NCI-H69 (cell line): ENCODE measurements around the gene CDC26.
"Not testable (repeated sequence)": the region's sequence is repeated elsewhere in the genome, so short reads cannot be mapped to it uniquely, and the experiment has no call there.

Source experiments
- DNase-seq: peaks from one replicate; lab custom pipeline; 2025; lab: John Stamatoyannopoulos, UW

CDC26 gene

DNA sequence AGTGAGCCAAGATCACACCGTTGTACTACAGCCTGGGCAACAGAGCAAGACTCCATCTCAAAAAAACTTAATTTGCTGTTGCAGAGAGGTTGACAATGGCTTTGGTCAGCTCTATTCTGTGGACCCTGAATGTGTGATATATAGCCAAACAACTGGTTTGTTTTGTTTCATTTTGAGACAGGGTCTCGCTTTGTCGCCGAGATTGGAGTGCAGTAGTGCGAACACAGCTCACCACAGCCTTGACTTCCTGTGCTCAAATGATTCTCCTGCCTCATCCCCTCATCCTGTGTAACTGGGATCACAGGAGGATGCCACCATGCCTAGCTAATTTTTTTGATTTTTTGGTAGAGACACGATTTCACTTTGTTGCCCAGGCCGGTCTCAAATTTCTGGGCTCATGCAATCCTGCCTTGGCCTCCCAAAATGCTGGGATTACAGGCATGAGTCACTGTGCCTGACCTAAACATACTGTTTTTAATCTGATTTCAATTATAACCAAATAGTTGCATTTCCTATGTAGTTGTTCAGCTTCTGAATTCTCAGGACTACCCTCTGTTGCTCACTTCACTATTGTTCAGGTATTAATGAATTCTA is 18.0 kb upstream of the CDC26 start:
- DNase-seq, result no peak

DNA sequence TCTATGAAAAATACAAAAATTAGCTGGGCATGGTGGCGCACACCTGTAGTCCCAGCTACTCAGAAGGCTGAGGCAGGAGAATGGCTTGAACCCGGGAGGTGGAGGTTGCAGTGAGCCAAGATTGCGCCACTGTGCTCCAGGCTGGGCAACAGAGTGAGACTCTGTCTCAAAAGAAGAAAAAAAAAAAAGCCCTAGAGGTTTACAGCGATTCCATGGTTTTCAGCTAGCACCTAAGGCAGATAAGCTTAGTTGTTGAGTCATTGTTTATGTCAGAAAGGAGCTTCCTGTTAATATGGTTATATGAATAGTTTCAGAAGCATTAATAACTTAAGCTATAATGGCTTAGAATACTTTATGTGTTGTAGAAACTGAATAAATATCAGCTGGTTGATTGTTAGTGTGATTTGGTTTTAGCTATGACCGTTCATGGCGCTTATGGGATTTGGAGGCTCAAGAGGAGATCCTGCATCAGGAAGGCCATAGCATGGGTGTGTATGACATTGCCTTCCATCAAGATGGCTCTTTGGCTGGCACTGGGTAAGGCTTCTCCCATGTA is 14.8 kb upstream of the CDC26 start:
- no peak for DNase-seq

DNA sequence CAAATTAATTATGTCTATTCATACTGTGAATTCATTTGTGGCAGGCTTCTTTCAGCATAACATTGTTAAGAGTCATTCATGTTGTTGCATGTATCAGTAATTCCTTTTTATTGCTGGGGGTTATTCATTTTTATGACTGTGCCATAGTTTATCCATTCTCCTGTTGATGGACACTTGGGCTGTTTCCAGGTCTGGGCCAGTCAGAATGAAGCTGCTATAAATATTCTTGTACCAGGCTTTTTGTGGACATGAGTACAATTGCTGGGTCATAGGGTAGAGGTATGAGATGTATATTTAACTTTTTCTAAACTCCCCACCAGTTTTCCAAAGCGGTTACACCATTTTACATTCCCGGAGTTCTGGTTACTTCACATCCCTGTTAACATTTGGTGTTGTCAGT is 13.7 kb upstream of the CDC26 start:
- no peak for DNase-seq

DNA sequence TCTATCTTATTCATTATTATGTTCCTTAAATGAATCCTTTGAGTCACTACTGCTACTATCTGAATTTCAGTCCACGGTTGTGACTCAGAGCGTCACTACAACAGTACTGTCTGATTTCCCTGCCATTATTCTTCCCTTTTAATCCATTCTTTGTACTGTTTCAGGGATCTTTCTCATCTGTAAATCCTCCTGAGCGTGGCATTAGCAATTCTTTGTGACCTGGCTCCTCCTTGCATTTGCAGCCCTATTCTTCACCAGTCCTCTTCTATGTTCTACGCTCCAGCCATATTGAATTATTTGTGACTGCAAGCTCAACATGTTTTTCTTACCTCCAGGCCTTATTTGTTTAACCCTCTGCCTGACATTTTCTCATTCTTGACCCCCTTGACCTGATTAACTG is 6.0 kb upstream of the CDC26 start:
- DNase-seq, result no peak

DNA sequence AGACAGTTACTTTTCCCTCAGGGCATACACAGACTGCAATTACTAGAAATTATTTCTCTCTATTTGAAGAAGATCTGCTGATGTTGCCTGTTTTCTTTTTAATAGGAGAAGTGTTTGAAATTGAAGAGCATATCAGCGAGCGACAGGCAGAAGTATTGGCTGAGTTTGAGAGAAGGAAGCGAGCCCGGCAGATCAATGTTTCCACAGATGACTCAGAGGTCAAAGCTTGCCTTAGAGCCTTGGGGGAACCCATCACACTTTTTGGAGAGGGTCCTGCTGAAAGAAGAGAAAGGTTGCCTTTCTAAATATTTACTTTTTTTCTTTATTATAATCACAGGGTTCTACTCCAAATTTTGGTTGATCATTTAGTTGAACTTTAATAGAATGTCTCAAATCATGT is 3.5 kb upstream of the CDC26 start:
- no peak for DNase-seq

DNA sequence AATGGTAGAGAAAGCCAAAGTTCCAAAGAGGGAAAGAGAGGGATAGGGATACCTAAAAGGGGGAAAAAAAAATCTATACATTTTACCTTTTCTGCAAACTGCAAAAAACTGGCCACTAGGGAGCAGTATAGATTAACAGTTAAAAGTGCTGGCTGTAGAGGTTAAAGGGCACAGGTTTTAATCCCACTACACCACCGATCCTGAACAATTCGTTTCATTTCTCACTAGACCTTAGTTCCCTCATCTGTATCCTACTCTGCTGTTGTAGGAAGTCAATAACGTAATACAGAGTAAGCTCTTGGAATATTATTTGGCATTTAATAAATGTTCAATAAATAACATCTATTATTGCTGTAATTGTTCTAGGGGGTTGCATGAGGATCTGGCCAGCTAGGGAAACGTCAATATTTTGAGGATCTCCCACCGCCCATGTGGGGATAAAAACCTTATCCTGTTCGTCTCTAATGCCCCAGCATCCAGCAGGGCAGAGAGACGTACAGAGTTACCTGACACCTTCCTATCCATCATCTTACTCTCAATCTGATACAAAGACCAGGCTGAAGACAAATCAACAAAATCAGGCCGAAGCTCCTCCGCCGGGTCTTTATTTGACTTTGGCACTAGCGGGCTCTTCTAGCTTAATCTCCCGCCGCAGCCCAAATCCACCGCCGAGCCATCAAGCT is 757 bp downstream of the CDC26 start:
- DNase-seq, result peak; percentile 85

DNA sequence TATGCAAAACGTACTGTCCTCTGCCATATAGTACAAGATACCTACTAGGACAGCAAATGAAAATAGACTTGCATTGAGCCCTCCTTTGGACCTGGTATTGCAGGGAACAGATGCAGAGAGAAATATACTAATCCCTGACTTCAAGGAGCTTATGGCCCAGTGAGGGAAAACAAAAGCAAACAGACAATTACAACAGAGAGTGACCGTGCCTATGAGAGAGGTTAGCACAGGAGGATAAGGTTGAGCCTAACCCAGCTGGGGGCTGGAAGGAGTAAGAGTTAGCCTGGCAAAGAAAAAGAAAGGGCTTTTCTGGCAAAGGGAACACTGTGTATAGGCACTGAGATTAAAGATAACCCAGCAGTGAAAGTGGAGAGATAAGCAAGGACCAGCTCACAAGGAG is 5.5 kb downstream of the CDC26 start:
- DNase-seq, result no peak

DNA sequence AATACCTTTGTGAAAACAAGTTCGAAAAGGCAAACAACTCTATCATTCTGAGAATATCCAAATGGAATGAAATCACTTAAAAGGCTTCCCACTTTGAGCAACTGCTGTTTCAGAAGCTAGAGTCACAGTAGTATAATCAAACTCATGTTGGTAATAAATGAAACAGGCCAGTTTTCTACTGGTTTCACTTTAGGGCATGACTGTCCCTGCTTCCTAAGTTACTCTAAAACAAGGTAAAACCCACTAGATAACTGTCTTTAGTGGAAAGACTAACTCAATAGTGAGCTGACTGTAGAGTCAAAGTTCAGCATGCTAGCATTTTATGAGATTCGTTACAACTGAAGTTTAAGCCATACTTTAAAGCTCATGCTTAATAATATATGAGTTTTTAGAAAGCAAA is 6.0 kb downstream of the CDC26 start:
- no peak for DNase-seq

DNA sequence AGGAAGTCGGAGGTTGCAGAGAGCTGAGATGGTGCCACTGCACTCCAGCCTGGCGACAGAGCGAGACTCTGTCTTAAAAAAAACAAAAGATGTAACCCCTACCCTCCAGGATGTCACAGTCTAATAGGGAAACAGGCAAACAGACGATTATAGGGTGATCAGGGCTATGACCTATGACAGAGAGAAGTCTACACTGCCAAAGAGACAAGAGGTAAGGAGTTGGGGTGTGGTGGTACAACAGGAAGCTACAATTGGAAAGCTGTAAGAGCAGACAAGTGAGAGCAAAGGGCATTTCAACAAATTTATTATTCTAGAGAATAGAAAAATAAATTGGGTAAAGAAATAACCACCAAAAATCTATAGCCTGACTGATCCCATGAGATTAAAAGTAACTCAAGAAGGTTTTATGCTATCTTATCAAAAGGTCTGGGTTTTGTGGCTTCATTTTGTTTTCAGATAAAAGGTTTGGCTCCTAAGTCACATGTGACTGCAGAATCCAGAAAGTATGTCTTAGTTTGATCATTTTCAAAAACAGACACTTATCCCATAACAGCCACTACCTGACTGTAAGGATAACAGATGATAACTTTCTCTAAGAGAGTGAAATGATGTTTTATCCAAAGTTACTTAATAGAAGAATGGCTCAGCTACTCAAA is 7.3 kb downstream of the CDC26 start:
- DNase-seq, result no peak

DNA sequence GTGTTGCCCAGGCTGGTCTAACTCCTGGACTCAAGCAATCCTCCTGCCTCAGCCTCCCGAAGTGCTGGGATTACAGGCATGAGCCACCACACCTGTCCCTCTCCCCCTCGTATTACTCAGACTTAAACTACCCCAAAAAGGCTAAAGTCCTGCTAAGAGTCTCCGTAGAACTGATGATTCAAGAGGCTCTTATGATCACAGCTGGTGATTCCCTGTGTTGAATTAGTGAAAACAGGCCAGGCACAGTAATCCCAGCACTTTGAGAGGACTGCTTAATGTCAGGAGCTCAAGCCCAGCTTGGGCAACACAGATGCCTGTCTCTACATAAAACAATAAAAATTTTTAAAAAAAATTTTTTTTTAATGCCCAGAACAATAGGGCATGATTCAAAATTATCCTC is 9.2 kb downstream of the CDC26 start:
- DNase-seq, result no peak

DNA sequence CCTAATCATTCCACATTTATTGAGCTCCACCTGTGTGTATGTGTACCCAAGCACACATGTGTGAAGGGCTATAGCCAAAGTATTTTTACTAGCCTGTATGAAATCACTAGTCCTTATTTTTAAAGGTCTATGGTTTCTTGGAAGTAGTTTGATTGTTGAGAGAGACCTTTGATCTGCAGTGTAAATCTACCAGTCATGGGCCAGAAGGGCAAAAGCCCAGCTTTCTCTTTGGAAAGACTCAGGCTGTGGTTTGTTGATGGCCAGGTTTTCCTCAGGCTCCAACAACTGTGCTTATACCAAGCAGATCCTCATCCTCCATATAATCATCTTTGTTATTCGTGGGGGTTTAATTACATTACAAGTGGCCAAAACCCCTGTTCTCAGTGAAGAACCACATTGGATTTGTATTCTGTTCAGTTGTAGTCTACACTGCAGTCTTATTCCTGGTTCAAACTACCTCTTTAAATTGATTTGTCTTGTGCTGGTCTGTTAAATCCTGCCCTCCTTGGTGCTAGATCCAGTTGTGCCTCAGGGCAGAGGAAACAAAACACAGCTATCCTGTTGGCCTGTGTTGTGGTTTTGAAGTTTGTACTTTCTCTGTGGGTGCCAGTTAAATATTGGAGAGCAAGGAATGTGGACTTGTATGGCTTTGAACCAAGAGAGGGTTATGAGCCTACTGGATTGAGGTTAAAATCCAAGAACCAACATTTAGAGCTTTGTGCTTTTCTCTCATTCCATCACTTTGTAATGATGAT is 13.3 kb downstream of the CDC26 start:
- DNase-seq, result no peak

DNA sequence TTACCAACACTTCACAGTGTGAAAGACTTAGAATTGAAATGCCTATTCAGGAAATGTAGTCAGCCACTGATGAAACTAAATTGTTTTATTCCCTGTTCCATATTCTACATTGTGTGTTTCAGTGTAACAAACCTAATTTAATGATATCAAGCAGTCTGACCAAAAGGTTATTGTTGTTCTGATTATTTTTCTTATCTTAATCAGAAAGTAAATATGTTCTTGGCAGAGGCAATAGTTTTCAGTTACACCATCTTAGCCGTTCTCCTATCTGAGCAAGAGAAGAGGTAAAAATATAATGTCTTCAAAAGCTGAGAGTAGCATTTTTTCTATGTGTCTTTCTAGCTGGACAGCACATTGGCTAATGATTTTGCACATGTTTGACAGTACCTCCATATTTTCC is 17.1 kb downstream of the CDC26 start:
- no peak for DNase-seq

DNA sequence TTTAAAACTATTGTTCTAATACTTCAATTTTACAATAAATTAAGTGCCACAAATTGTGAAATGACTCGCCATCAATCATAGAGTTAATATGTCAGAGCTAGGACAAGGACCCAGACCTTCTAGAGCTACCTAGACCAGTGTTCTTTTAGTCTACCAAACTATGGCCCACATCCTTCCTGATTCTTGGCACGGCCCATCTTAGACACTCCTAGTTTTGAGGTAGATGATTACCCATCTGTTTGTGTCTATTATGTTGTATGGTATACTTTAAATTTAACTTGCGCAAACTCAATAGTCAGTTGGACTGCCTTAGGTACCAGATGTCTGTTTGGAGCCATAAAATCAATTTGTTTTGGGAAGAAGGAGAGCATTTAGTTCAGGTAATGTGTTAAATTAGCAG is 17.5 kb downstream of the CDC26 start:
- no peak for DNase-seq

DNA sequence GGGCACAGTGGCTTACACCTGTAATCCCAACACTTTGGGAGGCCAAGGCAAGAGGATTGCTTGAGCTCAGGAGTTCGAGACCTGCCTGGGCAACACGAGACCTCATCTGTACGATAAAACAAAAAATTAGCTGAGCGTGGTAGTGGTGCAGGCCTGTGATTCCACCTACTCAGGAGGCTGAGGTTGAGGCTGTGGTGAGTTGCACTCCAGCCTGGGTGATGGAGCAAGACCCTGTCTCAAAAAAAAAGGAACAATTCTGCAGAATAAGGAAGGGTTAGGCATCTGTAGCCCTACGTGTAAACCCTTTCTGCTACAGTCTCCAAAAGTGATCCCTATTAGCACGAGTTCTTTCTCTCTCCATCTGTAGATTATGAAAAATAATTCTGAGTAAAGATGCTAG is 19.9 kb downstream of the CDC26 start:
- DNase-seq, result no peak

DNA sequence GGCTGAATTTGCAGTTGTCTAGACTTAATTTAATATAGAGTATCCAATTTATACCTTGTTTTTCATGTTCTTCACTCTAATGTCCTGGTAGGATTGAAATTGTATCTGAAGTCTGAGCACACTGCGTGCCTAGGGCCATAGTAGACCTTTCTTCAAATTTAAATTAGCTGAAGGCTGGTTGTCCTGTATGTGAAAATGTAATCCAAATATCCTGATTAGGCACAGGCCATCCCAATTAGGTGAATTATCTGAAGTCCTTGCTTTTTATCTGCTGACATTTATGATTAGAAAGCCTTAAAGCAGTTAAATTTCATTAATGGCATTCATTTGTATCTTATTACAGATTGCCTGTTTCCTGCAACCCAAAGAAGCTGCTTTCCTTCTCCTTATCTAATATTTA is 20.4 kb downstream of the CDC26 start:
- no peak for DNase-seq

DNA sequence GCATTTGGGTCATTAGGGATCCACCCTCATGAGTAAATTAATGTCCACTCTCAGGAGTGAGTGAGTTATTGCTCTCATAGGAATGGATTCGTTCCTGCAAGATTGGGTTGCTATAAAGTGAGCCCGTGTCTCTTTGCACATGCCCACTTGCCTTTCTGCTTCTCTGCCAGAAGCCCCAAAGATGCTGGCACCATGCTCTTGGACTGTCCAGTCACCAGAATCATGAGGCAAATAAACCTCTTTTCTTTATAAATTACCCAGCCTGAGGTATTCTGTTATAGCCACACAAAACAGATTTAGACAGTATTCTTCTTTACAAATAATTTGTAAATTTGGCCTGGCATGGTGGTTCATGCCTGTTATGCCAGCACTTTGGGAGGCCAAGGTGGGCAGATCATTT is 24.6 kb downstream of the CDC26 start:
- no peak for DNase-seq

DNA sequence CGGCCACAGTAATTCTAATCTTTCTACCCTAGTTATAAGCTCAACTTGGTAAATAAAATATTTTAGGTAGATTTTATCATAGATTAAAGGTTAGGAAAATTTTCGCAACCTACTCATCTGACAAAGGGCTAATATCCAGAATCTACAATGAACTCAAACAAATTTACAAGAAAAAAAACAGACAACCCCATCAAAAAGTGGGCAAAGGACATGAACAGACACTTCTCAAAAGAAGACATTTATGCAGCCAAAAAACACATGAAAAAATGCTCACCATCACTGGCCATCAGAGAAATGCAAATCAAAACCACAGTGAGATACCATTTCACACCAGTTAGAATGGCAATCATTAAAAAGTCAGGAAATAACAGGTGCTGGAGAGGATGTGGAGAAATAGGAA is 25.7 kb downstream of the CDC26 start:
- DNase-seq, result not testable (repeated sequence)

DNA sequence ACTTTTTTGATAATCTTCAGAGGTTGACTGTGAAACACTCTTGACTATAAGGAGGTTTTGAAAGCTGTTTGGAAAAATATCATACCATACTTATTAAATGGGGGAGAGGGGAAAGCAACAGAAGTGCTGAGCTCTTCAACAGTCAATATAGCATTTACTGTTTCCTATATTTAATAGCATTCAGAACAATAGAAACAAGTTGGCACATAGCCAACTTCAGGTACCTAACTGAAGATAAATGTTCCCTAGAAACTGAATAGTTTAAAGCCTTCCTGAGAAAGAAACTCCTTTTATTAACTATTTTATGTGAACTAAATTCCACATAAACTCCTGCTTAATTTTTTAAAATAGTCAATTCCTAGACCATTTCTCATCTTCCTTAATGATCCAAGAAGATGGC is 27.7 kb downstream of the CDC26 start:
- DNase-seq, result peak; percentile 29

DNA sequence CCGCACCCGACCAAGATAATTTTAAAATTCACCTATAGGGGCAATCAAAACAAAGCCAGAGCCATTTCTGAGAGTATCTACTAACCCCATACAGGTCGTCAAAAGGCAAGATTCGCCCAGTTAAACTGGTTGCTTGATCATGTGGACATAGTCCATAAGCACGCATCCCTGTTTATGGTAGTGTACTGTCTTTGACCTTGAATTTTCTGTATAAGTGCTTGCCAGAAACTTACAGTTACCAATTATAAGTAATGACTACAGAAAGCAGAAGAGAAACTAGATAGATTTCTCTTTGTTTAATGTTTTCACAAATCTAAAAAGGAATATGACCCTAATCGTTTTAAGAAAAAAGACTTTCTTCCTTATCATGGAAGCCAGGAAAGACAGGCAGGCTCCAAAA is 28.4 kb downstream of the CDC26 start:
- no peak for DNase-seq

DNA sequence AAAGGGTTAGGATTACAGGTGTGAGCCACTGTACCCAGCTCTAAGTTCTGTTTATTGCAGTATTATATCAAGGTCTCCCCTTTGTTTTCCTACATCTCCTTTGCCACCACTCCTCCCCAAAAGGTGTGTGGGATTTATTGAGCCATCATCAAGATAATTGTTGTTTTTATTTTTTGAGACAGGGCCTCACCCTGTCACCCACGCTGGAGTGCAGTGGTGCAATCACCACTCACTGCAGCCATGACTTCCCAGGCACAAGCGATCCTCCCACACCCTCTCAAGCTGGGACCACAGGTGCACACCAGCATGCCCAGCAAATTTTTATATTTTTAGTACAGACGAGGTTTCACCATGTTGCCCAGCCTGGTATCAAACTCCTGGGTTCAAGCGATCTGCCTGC is 29.5 kb downstream of the CDC26 start:
- no peak for DNase-seq

DNA sequence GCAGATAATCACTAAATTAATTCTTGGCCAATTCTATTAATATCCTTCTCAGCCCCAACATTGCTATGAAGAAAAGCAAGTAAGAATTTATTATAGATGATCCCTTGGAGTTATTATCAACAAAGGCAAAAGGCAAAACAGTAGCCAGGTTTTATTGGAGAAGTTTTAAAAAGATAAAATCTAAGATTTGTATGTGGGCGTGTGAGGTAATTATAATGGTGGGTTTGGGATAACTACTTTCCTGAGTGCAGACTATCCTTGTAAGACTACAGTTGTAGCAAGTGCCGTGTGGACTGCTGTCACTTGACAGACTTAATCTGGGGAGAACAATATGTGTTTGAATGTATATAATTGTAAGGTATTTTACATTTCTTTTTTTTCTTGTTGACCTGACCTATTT is 30.8 kb downstream of the CDC26 start:
- no peak for DNase-seq

DNA sequence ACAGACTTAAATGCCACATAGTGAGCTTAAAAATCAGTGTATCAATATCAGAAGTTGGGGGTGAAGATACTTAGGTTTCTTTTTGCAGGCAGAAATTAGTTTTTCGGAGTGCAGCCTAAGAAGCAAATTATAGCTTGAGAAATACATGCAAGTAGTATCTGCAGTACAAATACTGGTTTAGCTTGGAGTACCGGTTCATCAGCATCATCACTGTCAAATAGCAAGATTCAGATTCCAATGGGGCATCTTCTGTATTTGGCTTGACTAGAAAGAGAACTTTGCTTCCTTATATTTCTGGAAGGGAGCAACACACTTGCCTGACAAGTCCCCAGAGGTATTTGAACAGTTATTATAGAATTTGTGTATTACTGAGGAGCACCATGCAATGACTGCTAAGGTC is 34.2 kb downstream of the CDC26 start:
- DNase-seq, result no peak

DNA sequence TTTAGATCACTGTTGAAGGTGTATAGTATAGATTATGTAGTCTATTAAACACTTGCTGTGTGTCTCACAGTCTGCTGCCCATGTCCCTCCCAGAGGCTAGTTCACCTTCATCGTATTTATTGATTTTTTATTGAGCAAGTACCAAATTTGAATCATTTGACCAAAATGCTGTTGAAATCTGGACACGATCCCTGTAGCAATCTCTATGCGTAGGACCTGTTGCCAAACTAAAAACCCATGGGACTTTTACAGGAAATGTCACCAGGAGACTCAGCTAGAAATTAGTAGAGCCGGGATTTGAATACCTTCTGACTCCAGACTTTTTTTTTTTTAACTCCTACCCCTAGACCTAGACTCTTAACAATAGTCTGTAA is 36.5 kb downstream of the CDC26 start:
- no peak for DNase-seq
